AG04449 (cell line): ENCODE measurements around the gene UBL7.

Experiments
- CTCF ChIA-PET: fragments of 350-600 bp; formaldehyde crosslinking; extraction: SDS; loops from one replicate; lab custom pipeline; 2021; ENCODE audit warnings: antibody characterized with exemption; lab: Yijun Ruan, JAX
- POLR2A ChIA-PET: fragments of 400-600, 350-600 bp; formaldehyde crosslinking; extraction: SDS; loops from one replicate; lab custom pipeline; 2020; ENCODE audit warnings: antibody characterized with exemption, inconsistent platforms; lab: Yijun Ruan, JAX
- DNase-seq: peaks from one replicate; pipeline ENCODE4 v3.0.0-alpha.2; 2010; ENCODE audit warnings: low read depth, low spot score
- H3K4me3 ChIP-seq: 2 replicates; pipeline ENCODE4 v1.5.1; 2011; ENCODE audit warnings: low read depth, mild to moderate bottlenecking, control low read depth, low read length
- CTCF ChIP-seq: IDR thresholded peaks from one replicate; pipeline ENCODE4 v1.5.1; 2011; ENCODE audit warnings: mild to moderate bottlenecking, moderate library complexity, low read length, control low read depth, inconsistent platforms; ENCODE audit not compliant: insufficient read depth; ENCODE audit errors: missing control alignments

UBL7 gene

GRCh38 chr15:74419432-74419831 lies 41.5 kb downstream of the UBL7 start:
- CTCF ChIA-PET = interaction anchor here (0.8 to 40.9 kb wide), 8 partner anchors 10 to 37 kb away, joined by 3 to 1700 read pairs (median 8); partner anchors contain the start of gene CYP11A1
- POLR2A ChIA-PET = interaction anchor here (1.2 to 1.5 kb wide), 2 partner anchors 15 to 24 kb away, joined by 4 read pairs; partner anchors contain the start of gene SEMA7A
- H3K4me3 ChIP-seq = no peak overlapping the region
- DNase-seq = no peak
- no peak for TF ChIP-seq CTCF

GRCh38 chr15:74418575-74419338 lies 42.2 kb downstream of the UBL7 start:
- no peak overlapping the region for H3K4me3 ChIP-seq
- DNase-seq = no peak
- CTCF ChIA-PET = interaction anchor here (0.8 to 40.9 kb wide), 7 partner anchors 10 to 37 kb away, joined by 3 to 1700 read pairs (median 7); partner anchors contain the start of gene CYP11A1
- TF ChIP-seq CTCF = no peak
- POLR2A ChIA-PET = interaction anchor here (0.6 to 1.5 kb wide), 3 partner anchors 12 to 17 kb away, joined by 3 to 4 read pairs (median 3); partner anchors contain the start of gene SEMA7A

- CTCF ChIA-PET = interaction anchor here (1.5 to 40.9 kb wide), 2 partner anchors 17 to 36 kb away, joined by 3 to 1700 read pairs; partner anchors contain the start of gene CYP11A1
- DNase-seq = no peak
- POLR2A ChIA-PET = interaction anchor here (0.7 to 2.1 kb wide), 2 partner anchors 12 to 14 kb away, joined by 3 to 5 read pairs; no protein-coding TSS in a partner anchor
- H3K4me3 ChIP-seq = no peak overlapping the region
- no peak for TF ChIP-seq CTCF
Observed at GRCh38 chr15:74417670-74418069, 43.3 kb downstream of the UBL7 start.

- H3K4me3 ChIP-seq = no peak overlapping the region
- CTCF ChIA-PET = interaction anchor here (1.6 to 40.9 kb wide), 2 partner anchors 13 to 35 kb away, joined by 3 to 1700 read pairs; partner anchors contain the start of gene CYP11A1
- TF ChIP-seq CTCF = no peak
- peak; percentile 3 for DNase-seq
- POLR2A ChIA-PET = interaction anchor here (2.1 kb wide), 1 partner anchor 11 kb away, joined by 5 read pairs; no protein-coding TSS in a partner anchor
Observed at GRCh38 chr15:74417225-74417624, 43.7 kb downstream of the UBL7 start.

GRCh38 chr15:74415966-74416916 lies 44.7 kb downstream of the UBL7 start:
- no peak for TF ChIP-seq CTCF
- ChIA-PET CTCF (interaction anchor here (1.6 to 40.9 kb wide), 2 partner anchors 14 to 34 kb away, joined by 3 to 1700 read pairs; partner anchors contain the start of gene CYP11A1), POLR2A (interaction anchor here (2.1 kb wide), 1 partner anchor 11 kb away, joined by 5 read pairs; no protein-coding TSS in a partner anchor)
- no peak for DNase-seq
- no peak overlapping the region for H3K4me3 ChIP-seq
